Gastroesophageal sphincter (tissue), 4 donors: ENCODE measurements around the gene MTCH2. TPM values are rescaled to one million over a fixed set of nuclear protein-coding genes. Genes with fewer than 3 reads are reported as not detected.
"Not testable (repeated sequence)": the region's sequence is repeated elsewhere in the genome, so short reads cannot be mapped to it uniquely, and the experiment has no call there.

Source experiments
- ATAC-seq: fragments of 150-250 bp; one replicate; pipeline ENCODE4 v1.9.1; 2016; ENCODE audit warnings: mild to moderate bottlenecking, moderate library complexity
- H3K27ac ChIP-seq, 4 donors: fragments of 200-600 bp; sonication (generic) in 3 of 4; 1 replicate in 3 of 4; 2 replicates in 1 of 4; pipeline ENCODE4 v1.5.1; 2016 to 2019
- H3K27me3 ChIP-seq: fragments of 200-600 bp; sonication (generic); one replicate; pipeline ENCODE4 v1.5.1; 2019
- H3K36me3 ChIP-seq, 2 donors: fragments of 200-600 bp; sonication (generic); one replicate each; pipeline ENCODE4 v1.5.1; 2019; ENCODE audit warnings: control low read depth in 1 of 2
- H3K4me1 ChIP-seq, 3 donors: fragments of 200-600 bp; sonication (generic); 1 replicate in 2 of 3; 2 replicates in 1 of 3; pipeline ENCODE4 v1.5.1; 2016 to 2019; ENCODE audit warnings: control low read depth in 2 of 3
- H3K4me3 ChIP-seq, 2 donors: fragments of 200-600 bp; sonication (generic); one replicate each; pipeline ENCODE4 v1.5.1; 2019; ENCODE audit warnings: mild to moderate bottlenecking in 1 of 2, moderate library complexity in 1 of 2
- H3K9me3 ChIP-seq, 3 donors: fragments of 200-600 bp; sonication (generic); one replicate each; pipeline ENCODE4 v1.5.1; 2017 to 2019; ENCODE audit warnings: control low read depth in 2 of 3
- EP300 ChIP-seq: sonication (generic); formaldehyde crosslinking; IDR thresholded peaks from one replicate; pipeline ENCODE4 v1.6.1; 2017; ENCODE audit warnings: antibody characterized with exemption, mild to moderate bottlenecking
- POLR2A ChIP-seq, 2 donors: fragments of 450-650 bp; IDR thresholded peaks; one replicate each; pipeline ENCODE4 v1.6.1; 2017; ENCODE audit warnings: antibody characterized with exemption in 2 of 2, mild to moderate bottlenecking in 2 of 2, moderate library complexity in 1 of 2
- POLR2AphosphoS5 ChIP-seq: sonication (generic); formaldehyde crosslinking; IDR thresholded peaks from one replicate; pipeline ENCODE4 v1.6.1; 2017; ENCODE audit warnings: antibody characterized with exemption
- WGBS, 2 donors: methylation state at CpG; one replicate each; pipeline ENCODE4 v1.1.5; 2018; ENCODE audit warnings: low coverage in 1 of 2; 5-methylcytosine and 5-hydroxymethylcytosine counted together
- total RNA-seq, 4 donors: library from RNA; depleted of rRNA; stranded (reverse); fragments of >200 nt; gene quantifications; one replicate each; pipeline ENCODE4 v1.1.0, GENCODE V29; 2016
- TF ChIP-seq, protein P1 (sequence below), 4 experiments: fragments of 200-600 bp in 2 of 4; fragments of 450-650 bp in 2 of 4; sonication (generic) in 1 of 4; IDR thresholded peaks; one replicate each; pipeline ENCODE4 v1.5.1; 2017 to 2019; ENCODE audit warnings: antibody characterized with exemption in 4 of 4, mild to moderate bottlenecking in 2 of 4, moderate library complexity in 2 of 4

The MTCH2 gene
- total RNA-seq, 4 donors from 2014 or later, result 34.5 to 66.2 (median 40.0) TPM

DNA sequence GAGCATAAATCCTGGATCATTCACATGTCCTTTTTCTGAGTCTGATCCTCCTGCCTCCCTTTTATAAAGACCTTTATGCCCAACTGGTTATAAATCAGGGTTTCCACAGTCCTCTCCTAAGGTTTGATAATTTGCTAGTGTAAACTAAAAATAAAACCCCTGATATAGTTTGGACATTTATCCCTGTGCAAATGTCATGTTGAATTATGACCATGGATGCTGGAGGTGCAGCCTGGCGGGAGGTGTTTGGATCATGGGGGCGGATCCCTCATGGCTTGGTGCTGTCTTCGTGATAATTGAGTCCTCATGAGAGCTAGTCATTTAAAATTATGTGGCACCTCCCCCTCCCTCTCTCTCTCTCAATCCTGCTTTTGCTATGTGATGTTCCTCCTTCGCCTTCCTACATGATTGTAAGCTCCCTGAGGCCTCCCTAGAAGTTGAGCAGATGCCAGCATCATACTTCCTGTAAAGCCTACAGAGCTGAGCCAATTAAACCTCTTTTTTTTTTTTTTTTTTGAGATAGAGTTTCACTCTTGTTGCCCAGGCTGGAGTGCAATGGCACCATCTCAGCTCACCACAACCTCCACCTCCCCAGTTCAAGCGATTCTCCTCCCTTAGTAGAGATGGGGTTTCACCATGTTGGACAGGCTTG lies 9.6 kb upstream of the MTCH2 start:
- 81 to 96% methylated on average over 5 of the region's 5 CpGs for WGBS, 2 donors
- Histone ChIP-seq H3K27me3 (no peaks in the 10 kb centered on the region), H3K9me3 (no peaks in the 10 kb centered on the region), H3K27ac (no peak overlapping the region), H3K4me1 (no peaks in the 10 kb centered on the region), H3K36me3 (no peaks in the 10 kb centered on the region), H3K4me3 (no peak overlapping the region)
- TF ChIP-seq POLR2A (IDR thresholded peaks at IDR 0.05), result no peak
- TF ChIP-seq EP300, result no peak
- no peak for TF ChIP-seq POLR2AphosphoS5
- TF ChIP-seq, protein P1, sequence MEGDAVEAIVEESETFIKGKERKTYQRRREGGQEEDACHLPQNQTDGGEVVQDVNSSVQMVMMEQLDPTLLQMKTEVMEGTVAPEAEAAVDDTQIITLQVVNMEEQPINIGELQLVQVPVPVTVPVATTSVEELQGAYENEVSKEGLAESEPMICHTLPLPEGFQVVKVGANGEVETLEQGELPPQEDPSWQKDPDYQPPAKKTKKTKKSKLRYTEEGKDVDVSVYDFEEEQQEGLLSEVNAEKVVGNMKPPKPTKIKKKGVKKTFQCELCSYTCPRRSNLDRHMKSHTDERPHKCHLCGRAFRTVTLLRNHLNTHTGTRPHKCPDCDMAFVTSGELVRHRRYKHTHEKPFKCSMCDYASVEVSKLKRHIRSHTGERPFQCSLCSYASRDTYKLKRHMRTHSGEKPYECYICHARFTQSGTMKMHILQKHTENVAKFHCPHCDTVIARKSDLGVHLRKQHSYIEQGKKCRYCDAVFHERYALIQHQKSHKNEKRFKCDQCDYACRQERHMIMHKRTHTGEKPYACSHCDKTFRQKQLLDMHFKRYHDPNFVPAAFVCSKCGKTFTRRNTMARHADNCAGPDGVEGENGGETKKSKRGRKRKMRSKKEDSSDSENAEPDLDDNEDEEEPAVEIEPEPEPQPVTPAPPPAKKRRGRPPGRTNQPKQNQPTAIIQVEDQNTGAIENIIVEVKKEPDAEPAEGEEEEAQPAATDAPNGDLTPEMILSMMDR (IDR thresholded peaks at IDR 0.05), result no peak
- no peak for ATAC-seq

GRCh38 chr11:47649276-47649675 lies 6.9 kb upstream of the MTCH2 start:
- Histone ChIP-seq H3K4me3 (no peak overlapping the region), H3K36me3 (no peaks in the 10 kb centered on the region), H3K27ac (no peak overlapping the region), H3K4me1 (no peaks in the 10 kb centered on the region), H3K9me3 (no peaks in the 10 kb centered on the region), H3K27me3 (no peaks in the 10 kb centered on the region)
- no peak for TF ChIP-seq POLR2A (IDR thresholded peaks at IDR 0.05)
- TF ChIP-seq EP300, result no peak
- WGBS, 2 donors, result 48 to 53% methylated on average over 3 of the region's 3 CpGs
- ATAC-seq, result no peak

GRCh38 chr11:47646019-47646418 lies 3.7 kb upstream of the MTCH2 start:
- TF ChIP-seq POLR2AphosphoS5 (no peak), EP300 (no peak), POLR2A (IDR thresholded peaks at IDR 0.05) (no peak)
- TF ChIP-seq, protein P1 (IDR thresholded peaks at IDR 0.05), result no peak
- Histone ChIP-seq H3K4me1 (peaks cover 5 to 19% (median 5%) of the 10 kb centered on the region in 3 donors), H3K9me3 (no peaks in the 10 kb centered on the region), H3K27me3 (no peaks in the 10 kb centered on the region), H3K4me3 (no peak overlapping the region), H3K36me3 (no peaks in the 10 kb centered on the region), H3K27ac (no peak overlapping the region)
- WGBS, 2 donors, result 81 to 89% methylated on average over 6 of the region's 6 CpGs
- no peak for ATAC-seq

- Histone ChIP-seq H3K36me3 (no peaks in the 10 kb centered on the region), H3K27me3 (no peaks in the 10 kb centered on the region), H3K27ac (no peak overlapping the region), H3K4me1 (peaks cover 5 to 24% (median 10%) of the 10 kb centered on the region in 3 donors), H3K4me3 (no peak overlapping the region), H3K9me3 (no peaks in the 10 kb centered on the region)
- WGBS, 2 donors, result 61 to 80% methylated on average over 2 to 6 of the region's 6 CpGs
- no peak for TF ChIP-seq POLR2A (IDR thresholded peaks at IDR 0.05)
- TF ChIP-seq EP300, result no peak
- TF ChIP-seq, protein P1 (IDR thresholded peaks at IDR 0.05), result no peak
- no peak for TF ChIP-seq POLR2AphosphoS5
- ATAC-seq, result no peak
Measured at GRCh38 chr11:47645500-47645899, 3.1 kb upstream of the MTCH2 start.

DNA sequence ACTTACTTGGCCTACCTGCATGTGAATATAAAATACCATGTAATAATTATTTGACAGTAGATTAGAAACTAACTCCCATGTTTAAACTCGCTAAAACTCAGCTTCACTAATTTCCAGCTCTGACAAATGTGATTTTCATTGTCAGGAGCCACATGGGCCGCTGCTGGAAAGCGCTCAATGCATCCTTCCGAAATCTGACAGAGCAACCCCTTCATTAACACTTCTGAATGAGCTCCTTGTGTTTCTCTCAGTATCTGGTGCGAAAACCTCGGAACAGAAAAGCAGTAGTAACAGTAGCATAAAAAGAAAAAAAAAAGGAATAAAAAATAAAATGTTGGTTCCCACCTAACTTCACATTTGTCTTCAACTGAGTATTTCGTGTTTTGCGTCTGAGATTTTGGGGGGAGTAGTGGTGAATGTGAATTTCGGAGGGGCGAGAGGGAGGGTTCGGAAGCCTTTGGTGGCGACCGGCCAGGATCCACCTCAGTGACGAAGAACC lies 710 bp downstream of the MTCH2 start:
- Histone ChIP-seq H3K27me3 (no peaks in the 10 kb centered on the region), H3K9me3 (no peaks in the 10 kb centered on the region), H3K27ac (peak overlapping the region; percentile 94 to 97 (median 94)), H3K4me1 (peaks cover 5 to 41% (median 11%) of the 10 kb centered on the region in 3 donors), H3K4me3 (peak overlapping the region; percentile 75 to 91), H3K36me3 (peaks cover 0 to 28% of the 10 kb centered on the region in 2 donors)
- no peak for ATAC-seq
- TF ChIP-seq POLR2AphosphoS5 (no peak), POLR2A (IDR thresholded peaks at IDR 0.05) (no peak), EP300 (no peak)
- TF ChIP-seq, protein P1 (IDR thresholded peaks at IDR 0.05), result no peak
- 1 to 3% methylated on average over 12 to 13 of the region's 14 CpGs for WGBS, 2 donors

DNA sequence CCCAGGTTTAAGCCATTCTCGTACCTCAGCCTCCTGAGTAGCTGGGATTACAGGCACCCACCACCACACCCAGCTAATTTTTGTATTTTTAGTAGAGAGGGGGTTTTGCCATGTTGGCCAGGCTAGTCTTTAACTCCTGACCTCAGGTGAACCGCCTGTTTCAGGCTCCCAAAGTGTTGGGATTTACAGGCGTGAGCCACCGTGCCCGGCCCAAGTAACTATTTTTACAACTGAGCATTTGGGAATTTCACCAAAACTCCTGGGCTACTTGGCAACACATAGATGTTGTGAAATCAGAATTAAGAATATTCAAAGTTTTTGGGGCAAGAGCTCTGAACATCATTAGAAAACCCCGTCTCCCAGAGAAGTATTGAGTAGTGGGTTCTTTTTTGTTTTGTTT lies 1.9 kb downstream of the MTCH2 start:
- 74 to 78% methylated on average over 5 to 6 of the region's 6 CpGs for WGBS, 2 donors
- peaks cover 0 to 40% of the 10 kb centered on the region in 2 donors for H3K36me3 ChIP-seq
- H3K9me3 ChIP-seq, H3K27me3 ChIP-seq, H3K4me3 ChIP-seq, ATAC-seq: not testable (repeated sequence)
- H3K27ac ChIP-seq, result peak overlapping the region in 1 of 4 donors; percentile 94
- H3K4me1 ChIP-seq, result peaks cover 5 to 41% (median 11%) of the 10 kb centered on the region in 3 donors

DNA sequence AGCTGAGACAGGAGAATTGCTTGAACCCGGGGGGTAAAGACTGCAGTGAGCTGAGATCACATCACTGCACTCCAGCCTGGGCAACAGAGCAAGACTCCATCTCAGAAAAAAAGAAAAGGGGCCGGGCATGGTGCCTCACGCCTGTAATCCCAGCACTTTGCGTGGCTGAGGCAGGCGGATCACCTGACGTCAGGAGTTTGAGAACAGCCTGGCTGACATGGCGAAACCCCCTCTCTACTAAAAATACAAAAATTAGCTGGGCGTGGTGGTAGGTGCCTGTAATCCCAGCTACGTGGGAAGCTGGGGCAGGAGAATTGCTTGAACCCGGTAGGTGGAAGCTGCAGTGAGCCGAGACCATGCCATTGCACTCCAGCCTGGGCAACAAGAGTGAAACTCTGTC lies 6.0 kb downstream of the MTCH2 start:
- Histone ChIP-seq H3K36me3 (peaks cover 0 to 81% of the 10 kb centered on the region in 2 donors), H3K4me1 (peaks cover 2 to 26% (median 9%) of the 10 kb centered on the region in 3 donors)
- not testable (repeated sequence) for ATAC-seq, H3K4me3 ChIP-seq, H3K27ac ChIP-seq, H3K9me3 ChIP-seq, H3K27me3 ChIP-seq
- 94% methylated on average over 3 of the region's 11 CpGs; no CpG with 5 or more reads in 1 of the 2 donors for WGBS, 2 donors
